OCI-LY3 (cell line): ENCODE measurements around the gene GGCT.
"Not testable (repeated sequence)": the region's sequence is repeated elsewhere in the genome, so short reads cannot be mapped to it uniquely, and the experiment has no call there.

Experiments
- EZH2phosphoT487 ChIP-seq: fragments of 200-600 bp; shearing (Covaris generic); IDR thresholded peaks from 2 replicates; pipeline ENCODE4 v1.6.1; 2018; ENCODE audit warnings: antibody characterized with exemption, mixed run types, low read depth
- TF ChIP-seq, protein P1 (sequence below): fragments of 200-600, 300-600 bp; sonication (generic); IDR thresholded peaks from 2 replicates; pipeline ENCODE4 v1.5.1; 2014; ENCODE audit warnings: antibody characterized with exemption, low read length, low read depth

DNA sequence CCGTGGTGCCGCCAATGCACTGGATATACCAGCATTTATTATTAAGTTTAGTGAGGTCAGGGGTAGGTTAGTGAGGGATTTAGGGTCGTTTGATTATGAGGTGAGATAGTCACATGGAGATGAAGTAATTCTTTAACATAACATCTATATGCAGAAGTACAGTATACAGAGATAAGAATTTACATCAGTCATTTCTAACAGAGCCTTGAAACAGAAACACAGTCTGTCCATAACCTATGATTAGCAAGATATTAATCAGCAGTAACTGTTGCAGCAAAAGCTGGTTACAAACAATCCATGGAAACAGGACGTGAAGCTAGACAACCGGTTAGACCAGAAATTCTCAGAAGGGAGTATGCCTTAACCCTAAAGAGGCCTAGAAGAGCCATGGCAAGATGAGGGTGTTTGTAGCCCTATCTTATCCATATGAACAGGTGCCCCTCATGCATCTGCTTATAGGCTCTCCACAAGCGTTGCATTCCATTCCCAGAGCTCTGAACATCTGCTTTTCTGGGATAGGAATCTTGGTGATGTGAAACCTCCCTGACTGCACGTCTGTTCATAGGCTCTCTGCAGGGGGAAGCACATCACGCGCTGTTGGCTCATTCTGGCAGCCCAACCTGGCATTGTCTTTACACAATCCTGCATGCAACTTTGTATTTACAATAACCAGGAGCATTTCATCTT, 4.7 kb upstream of the GGCT start:
- TF ChIP-seq, protein P1, sequence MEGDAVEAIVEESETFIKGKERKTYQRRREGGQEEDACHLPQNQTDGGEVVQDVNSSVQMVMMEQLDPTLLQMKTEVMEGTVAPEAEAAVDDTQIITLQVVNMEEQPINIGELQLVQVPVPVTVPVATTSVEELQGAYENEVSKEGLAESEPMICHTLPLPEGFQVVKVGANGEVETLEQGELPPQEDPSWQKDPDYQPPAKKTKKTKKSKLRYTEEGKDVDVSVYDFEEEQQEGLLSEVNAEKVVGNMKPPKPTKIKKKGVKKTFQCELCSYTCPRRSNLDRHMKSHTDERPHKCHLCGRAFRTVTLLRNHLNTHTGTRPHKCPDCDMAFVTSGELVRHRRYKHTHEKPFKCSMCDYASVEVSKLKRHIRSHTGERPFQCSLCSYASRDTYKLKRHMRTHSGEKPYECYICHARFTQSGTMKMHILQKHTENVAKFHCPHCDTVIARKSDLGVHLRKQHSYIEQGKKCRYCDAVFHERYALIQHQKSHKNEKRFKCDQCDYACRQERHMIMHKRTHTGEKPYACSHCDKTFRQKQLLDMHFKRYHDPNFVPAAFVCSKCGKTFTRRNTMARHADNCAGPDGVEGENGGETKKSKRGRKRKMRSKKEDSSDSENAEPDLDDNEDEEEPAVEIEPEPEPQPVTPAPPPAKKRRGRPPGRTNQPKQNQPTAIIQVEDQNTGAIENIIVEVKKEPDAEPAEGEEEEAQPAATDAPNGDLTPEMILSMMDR: not testable (repeated sequence)
- not testable (repeated sequence) for TF ChIP-seq EZH2phosphoT487
